HepG2 (cell line): ENCODE measurements around the gene UBFD1. TPM values are rescaled to one million over a fixed set of nuclear protein-coding genes. Genes with fewer than 3 reads are reported as not detected.

Source experiments
- ATAC-seq: fragments of 200-7000 bp; cut with Tn5 transposase; 3 replicates; pipeline ENCODE4 v1.9.1; 2020; ENCODE audit warnings: mild to moderate bottlenecking, moderate library complexity
- BruUV-seq: library from RNA; stranded (reverse); fragments of 400-500 nt; replicated peaks from 2 replicates; lab custom pipeline; 2021; lab: Mats Ljungman, UMichigan
- CTCF ChIA-PET: fragments of 300-600 bp; formaldehyde crosslinking; extraction: SDS; loops from one replicate; lab custom pipeline; 2021; ENCODE audit warnings: low total read pairs, inconsistent platforms, low intra/inter-chr PET ratio; lab: Yijun Ruan, JAX
- POLR2A ChIA-PET: fragments of 350-600 bp; sonication (Branson Sonifier 250); formaldehyde crosslinking; loops from one replicate; lab custom pipeline; 2020; ENCODE audit warnings: antibody characterized with exemption, inconsistent platforms; lab: Yijun Ruan, JAX
- DNase-seq: peaks from one replicate; pipeline ENCODE4 v3.0.0-alpha.2; 2015; ENCODE audit warnings: low spot score
- FAIRE-seq: peaks from 3 replicates; lab custom pipeline; 2011; peaks lifted over from hg19 to GRCh38; lab: Jason Lieb, UNC
- H2AFZ ChIP-seq: one replicate; pipeline ENCODE4 v1.6.1; 2011; ENCODE audit warnings: low read length, inconsistent platforms
- H3K27ac ChIP-seq: fragments of 300-600 bp; 3 replicates; pipeline ENCODE4 v1.8.0; 2011; ENCODE audit warnings: mixed run types, mild to moderate bottlenecking, mixed read lengths, low read length, inconsistent platforms; ENCODE audit not compliant: insufficient read depth; ENCODE audit errors: extremely low read length
- H3K27me3 ChIP-seq, 2 experiments: fragments of 200-600 bp in 1 of 2; 2 replicates in 1 of 2; 3 replicates in 1 of 2; pipeline versions ENCODE4 v1.6.0 to v1.8.0; 2011; ENCODE audit warnings: low read length in 2 of 2, mild to moderate bottlenecking in 2 of 2, moderate library complexity in 2 of 2, inconsistent platforms in 1 of 2; ENCODE audit not compliant: insufficient read depth in 2 of 2, control insufficient read depth in 1 of 2
- H3K36me3 ChIP-seq, 2 experiments: fragments of 200-600 bp in 1 of 2; replicated peaks in 1 of 2; 2 replicates in 1 of 2; 3 replicates in 1 of 2; pipeline versions ENCODE4 v1.5.1 to v1.8.0; 2011; ENCODE audit warnings: low read length in 2 of 2, inconsistent platforms in 1 of 2; ENCODE audit not compliant: insufficient read depth in 2 of 2, control insufficient read depth in 1 of 2
- H3K4me1 ChIP-seq: 2 replicates; pipeline ENCODE4 v1.5.1; 2012; ENCODE audit warnings: low read length, inconsistent platforms; ENCODE audit not compliant: insufficient read depth
- H3K4me2 ChIP-seq: 2 replicates; pipeline ENCODE4 v1.6.0; 2011; ENCODE audit warnings: low read depth, low read length, inconsistent platforms
- H3K4me3 ChIP-seq, 3 experiments: fragments of 200-600 bp in 1 of 3; sonication (generic), shearing (Covaris generic) in 1 of 3; replicated peaks in 1 of 3; 2 replicates each; pipeline ENCODE4 v1.5.1; 2011 to 2016; ENCODE audit warnings: low read length in 3 of 3, inconsistent platforms in 2 of 3, low read depth in 2 of 3, mild to moderate bottlenecking in 2 of 3, control low read depth in 1 of 3, mixed read lengths in 1 of 3; ENCODE audit not compliant: insufficient read depth in 1 of 3
- H3K79me2 ChIP-seq: one replicate; pipeline ENCODE4 v1.6.1; 2011; ENCODE audit warnings: low read length, inconsistent platforms; ENCODE audit not compliant: insufficient read depth
- H3K9ac ChIP-seq: 2 replicates; pipeline ENCODE4 v1.6.0; 2011; ENCODE audit warnings: mild to moderate bottlenecking, low read depth, low read length, inconsistent platforms; ENCODE audit not compliant: insufficient read depth
- H3K9me3 ChIP-seq: 2 replicates; pipeline ENCODE4 v1.5.1; 2012; ENCODE audit warnings: mild to moderate bottlenecking, low read length
- H4K20me1 ChIP-seq: 2 replicates; pipeline ENCODE4 v1.6.0; 2011; ENCODE audit warnings: inconsistent platforms, mild to moderate bottlenecking, low read length, moderate library complexity; ENCODE audit not compliant: insufficient read depth
- ARNT ChIP-seq: fragments of 450-650 bp; IDR thresholded peaks from 2 replicates; pipeline ENCODE4 v1.6.1; 2017
- CSRNP2 ChIP-seq: sonication (generic); formaldehyde crosslinking; conservative IDR thresholded peaks from 2 replicates; pipeline ENCODE4 v1.8.0; 2022; ENCODE audit warnings: low read depth, missing genetic modification reagents
- FOXM1 ChIP-seq: sonication (generic); formaldehyde crosslinking; IDR thresholded peaks from 2 replicates; pipeline ENCODE4 v1.5.0; 2020; ENCODE audit warnings: missing genetic modification reagents
- NFAT5 ChIP-seq: sonication (generic); formaldehyde crosslinking; IDR thresholded peaks from 2 replicates; pipeline ENCODE4 v1.4.0; 2020; ENCODE audit warnings: missing genetic modification reagents
- NR0B2 ChIP-seq: sonication (generic); formaldehyde crosslinking; IDR thresholded peaks from 2 replicates; pipeline ENCODE4 v1.4.0; 2020; ENCODE audit warnings: mild to moderate bottlenecking, missing genetic modification reagents
- PAF1 ChIP-seq: IDR thresholded peaks from 2 replicates; pipeline ENCODE4 v1.6.1; 2016; ENCODE audit warnings: missing genetic modification reagents, missing compliant biosample characterization
- POLR2AphosphoS2 ChIP-seq: IDR thresholded peaks from 2 replicates; pipeline ENCODE4 v1.6.1; 2011; ENCODE audit warnings: low read depth, low read length, improper control_type of control experiment
- POLR2G ChIP-seq: fragments of 200-400 bp; formaldehyde crosslinking; IDR thresholded peaks from 2 replicates; pipeline ENCODE4 v1.6.1; 2018; ENCODE audit warnings: mild to moderate bottlenecking, low read depth, low read length, moderate library complexity
- RARA ChIP-seq: IDR thresholded peaks from 2 replicates; pipeline ENCODE4 v1.6.1; 2016; ENCODE audit warnings: missing genetic modification reagents, missing compliant biosample characterization
- RBM22 ChIP-seq: fragments of 200-400 bp; formaldehyde crosslinking; optimal IDR thresholded peaks from 2 replicates; pipeline ENCODE3; 2017; ENCODE audit warnings: mild to moderate bottlenecking, low read length, moderate library complexity
- TIGD3 ChIP-seq: sonication (generic); formaldehyde crosslinking; IDR thresholded peaks from 2 replicates; pipeline ENCODE4 v1.5.1; 2020; ENCODE audit warnings: mild to moderate bottlenecking, missing genetic modification reagents, borderline replicate concordance
- ZBTB14 ChIP-seq: sonication (generic); formaldehyde crosslinking; IDR thresholded peaks from 2 replicates; pipeline ENCODE4 v1.4.0; 2020; ENCODE audit warnings: missing genetic modification reagents
- ZBTB42 ChIP-seq: sonication (generic); formaldehyde crosslinking; IDR thresholded peaks from 2 replicates; pipeline ENCODE4 v1.5.0; 2020; ENCODE audit warnings: mild to moderate bottlenecking, missing genetic modification reagents
- ZFP62 ChIP-seq: sonication (generic); formaldehyde crosslinking; IDR thresholded peaks from 2 replicates; pipeline ENCODE4 v1.4.0; 2020; ENCODE audit warnings: missing genetic modification reagents
- ZNF572 ChIP-seq: sonication (generic); formaldehyde crosslinking; IDR thresholded peaks from 2 replicates; pipeline ENCODE4 v1.5.1; 2020; ENCODE audit warnings: mild to moderate bottlenecking, missing genetic modification reagents
- ZZZ3 ChIP-seq: sonication (generic); formaldehyde crosslinking; IDR thresholded peaks from 2 replicates; pipeline ENCODE4 v1.4.0; 2020; ENCODE audit warnings: missing genetic modification reagents, mild to moderate bottlenecking, borderline replicate concordance
- WGBS: methylation state at CpG from one replicate; pipeline ENCODE4 v1.1.6; 2017; ENCODE audit warnings: low lambda C conversion rate; 5-methylcytosine and 5-hydroxymethylcytosine counted together
- in situ Hi-C: cut with HindIII; loops from 2 replicates; pipeline ENCODE4 v1.10.0; 2017; ENCODE audit warnings: low pct_unique_long_range_greater_than_20kb; ENCODE audit not compliant: extremely low pct_ligation_motif_present
- intact Hi-C: fragments of 100-400 bp; cut with micrococcal nuclease; formaldehyde crosslinking; loops from one replicate; pipeline ENCODE4 v1.10.0; 2022; ENCODE audit not compliant: unreplicated experiment
- polyA plus RNA-seq, 8 experiments: library from polyadenylated mRNA; depleted of rRNA in 3 of 8; stranded (reverse) in 7 of 8; unstranded in 1 of 8; fragments of >200 nt; fragmentation: Illumina TruSeq in 4 of 8; extraction: Trizol in 4 of 8; gene quantifications; 2 replicates each; pipeline versions ENCODE4 v1.2.1 to v1.2.3, GENCODE V29; 2011 to 2016; ENCODE audit warnings: low read depth in 4 of 8, missing spikeins in 1 of 8, mixed read lengths in 1 of 8; ENCODE audit not compliant: insufficient read depth in 1 of 8
- total RNA-seq, 5 experiments: library from RNA; depleted of rRNA; stranded (reverse); fragments of >200 nt; fragmentation: Illumina TruSeq; extraction: Trizol; gene quantifications; 2 replicates each; pipeline ENCODE4 v1.2.3, GENCODE V29; 2016; ENCODE audit warnings: low read depth in 1 of 5

Gene UBFD1
- total and polyA plus RNA-seq, 2 of the 13 experiments (the other 11 are each of a cell fraction or from before 2014, with no cell fraction given), result 100 to 111 TPM

- in situ Hi-C loops, result no loop called here
- Histone ChIP-seq H3K9me3 (no peaks in the 10 kb centered on the region), H3K9ac (no peak overlapping the region), H4K20me1 (0 out of 2 replicates have a peak, but pooled peaks cover 5% of the 10 kb centered on the region), H3K27me3 (no peaks in the 10 kb centered on the region), H2AFZ (no peak overlapping the region), H3K4me2 (no peak overlapping the region)
- POLR2A ChIA-PET, result interaction anchor here (0.6 to 0.8 kb wide), 2 partner anchors 10 to 38 kb away, joined by 3 to 4 read pairs; no protein-coding TSS in a partner anchor
- DNase-seq (no peak), FAIRE-seq (no peak), ATAC-seq (peak; percentile 8; the same call in 2 of the 3 replicates)
- no TSS peak for BruUV-seq
- TF ChIP-seq NR0B2 (CRISPR knock-in tag), result no peak
- TF ChIP-seq ZFP62 (CRISPR knock-in tag), result no peak
- TF ChIP-seq TIGD3 (CRISPR knock-in tag), result no peak
- no peak; the same call in 1 of the 2 replicates for TF ChIP-seq POLR2G
- TF ChIP-seq ZBTB14 (CRISPR knock-in tag), result no peak
- TF ChIP-seq POLR2AphosphoS2, result peak; percentile 76; the same call in 1 of the 2 replicates
- no peak for TF ChIP-seq ZZZ3 (CRISPR knock-in tag)
- no peak for TF ChIP-seq ZNF572 (CRISPR knock-in tag)
- TF ChIP-seq FOXM1 (CRISPR knock-in tag), result no peak
- peak; percentile 65 for TF ChIP-seq RBM22
- TF ChIP-seq PAF1, result peak; percentile 59; the same call in 1 of the 2 replicates
- TF ChIP-seq NFAT5 (CRISPR knock-in tag), result no peak
- TF ChIP-seq ARNT, result no peak
- TF ChIP-seq RARA (CRISPR knock-in tag), result no peak
- no peak for TF ChIP-seq CSRNP2 (CRISPR knock-in tag)
- no peak for TF ChIP-seq ZBTB42
- TF ChIP-seq, all 625 proteins: peak for 3
- Histone ChIP-seq H3K4me3 (no peak overlapping the region), H3K79me2 (no peaks in the 10 kb centered on the region), H3K4me1 (no peaks in the 10 kb centered on the region), H3K27ac (no peak overlapping the region), H3K36me3 (peaks cover 40 to 73% of the 10 kb centered on the region in 2 experiments)
- intact Hi-C loops, result no loop called here
- CTCF ChIA-PET, result no interaction called here
- WGBS, result 96% methylated on average over 2 of the region's 2 CpGs
Observed at GRCh38 chr16:23577493-23577892, 20.0 kb downstream of the UBFD1 start.
